ENCODE measurements around the gene ST3GAL6.

GRCh38 chr3:98744283-98744682 lies 18.9 kb upstream of the ST3GAL6 start:
- TF ChIP-seq ZSCAN4 (tag by site-specific recombination; IDR thresholded peaks at IDR 0.05) = no peak
- no peak for TF ChIP-seq ZNF549 (tag by site-specific recombination; IDR thresholded peaks at IDR 0.05)
- no peak for TF ChIP-seq ZSCAN30 (tag by site-specific recombination; IDR thresholded peaks at IDR 0.05)
- no peak for TF ChIP-seq CTCF (tag by site-specific recombination; IDR thresholded peaks at IDR 0.05)
- no peak for TF ChIP-seq ZBTB49 (tag by site-specific recombination; IDR thresholded peaks at IDR 0.05; ENCODE audit: low read depth)
- TF ChIP-seq TCF7L2 (IDR thresholded peaks at IDR 0.05; ENCODE audit: borderline replicate concordance, low read depth, low read length) = no peak
- no peak for TF ChIP-seq ZNF501 (tag by site-specific recombination; IDR thresholded peaks at IDR 0.05)
- TF ChIP-seq ZNF768 (tag by site-specific recombination; IDR thresholded peaks at IDR 0.05) = no peak
- no peak for TF ChIP-seq ZNF24 (tag by site-specific recombination; IDR thresholded peaks at IDR 0.05)
- no peak for TF ChIP-seq BCL11A (tag by site-specific recombination; IDR thresholded peaks at IDR 0.05; ENCODE audit: low read depth)
- TF ChIP-seq ZNF585B (tag by site-specific recombination; IDR thresholded peaks at IDR 0.05) = no peak

All from HEK293 (cell line).